H9 (cell line): ENCODE measurements around the gene G6PC1. TPM values are rescaled to one million over a fixed set of nuclear protein-coding genes. Genes with fewer than 3 reads are reported as not detected.
A peak's percentile ranks its signal among the peaks of the same experiment; 100 is the strongest.

Experiments used
- DNase-seq: peaks from one replicate; pipeline ENCODE4 v3.0.0-alpha.2; 2017
- H2AFZ ChIP-seq: one replicate; pipeline ENCODE4 v1.6.1; 2013; ENCODE audit warnings: mild to moderate bottlenecking, low read length, control low read depth, moderate library complexity
- H2AK5ac ChIP-seq: 2 replicates; pipeline ENCODE4 v1.6.1; 2013; ENCODE audit warnings: low read length, control low read depth, mixed read lengths; ENCODE audit not compliant: insufficient read length
- H2BK120ac ChIP-seq: one replicate; pipeline ENCODE4 v1.6.1; 2013; ENCODE audit warnings: low read depth, mild to moderate bottlenecking, low read length, control low read depth, inconsistent platforms; ENCODE audit not compliant: poor library complexity, severe bottlenecking
- H2BK12ac ChIP-seq: 2 replicates; pipeline ENCODE4 v1.6.1; 2013; ENCODE audit warnings: low read length, control low read depth, mixed read lengths, low read depth; ENCODE audit not compliant: insufficient read length
- H2BK15ac ChIP-seq: 2 replicates; pipeline ENCODE4 v1.6.1; 2013; ENCODE audit warnings: low read depth, low read length, control low read depth
- H2BK20ac ChIP-seq: one replicate; pipeline ENCODE4 v1.6.1; 2013; ENCODE audit warnings: low read depth, mild to moderate bottlenecking, low read length, control low read depth, inconsistent platforms; ENCODE audit not compliant: poor library complexity, severe bottlenecking
- H2BK5ac ChIP-seq: 2 replicates; pipeline ENCODE4 v1.6.1; 2013; ENCODE audit warnings: low read length, control low read depth, mixed read lengths; ENCODE audit not compliant: insufficient read length
- H3K14ac ChIP-seq: 2 replicates; pipeline ENCODE4 v1.6.1; 2013; ENCODE audit warnings: low read length, control low read depth; ENCODE audit not compliant: insufficient read depth
- H3K18ac ChIP-seq: 2 replicates; pipeline ENCODE4 v1.6.1; 2013; ENCODE audit warnings: low read depth, mild to moderate bottlenecking, mixed read lengths, low read length, control low read depth; ENCODE audit not compliant: insufficient read length
- H3K23ac ChIP-seq: 2 replicates; pipeline ENCODE4 v1.6.1; 2013; ENCODE audit warnings: low read length, control low read depth, mixed read lengths, low read depth; ENCODE audit not compliant: insufficient read length
- H3K23me2 ChIP-seq: 2 replicates; pipeline ENCODE4 v1.6.1; 2013; ENCODE audit warnings: low read depth, mild to moderate bottlenecking, mixed read lengths, low read length, control low read depth; ENCODE audit not compliant: insufficient read length, poor library complexity, severe bottlenecking
- H3K27ac ChIP-seq: 2 replicates; pipeline ENCODE4 v1.5.1; 2013; ENCODE audit warnings: low read length, control low read depth, mixed read lengths, low read depth; ENCODE audit not compliant: insufficient read length
- H3K27me3 ChIP-seq: 2 replicates; pipeline ENCODE4 v1.6.1; 2013; ENCODE audit warnings: low read length, control low read depth, inconsistent platforms; ENCODE audit not compliant: insufficient read depth
- H3K4ac ChIP-seq: 2 replicates; pipeline ENCODE4 v1.6.1; 2013; ENCODE audit warnings: low read depth, mild to moderate bottlenecking, control low read depth, inconsistent platforms, low read length, moderate library complexity
- H3K4me1 ChIP-seq: 2 replicates; pipeline ENCODE4 v1.6.1; 2013; ENCODE audit warnings: low read length, control low read depth, inconsistent platforms; ENCODE audit not compliant: insufficient read depth
- H3K4me2 ChIP-seq: 2 replicates; pipeline ENCODE4 v1.6.1; 2013; ENCODE audit warnings: low read length, control low read depth, mixed read lengths; ENCODE audit not compliant: insufficient read length, insufficient read depth
- H3K56ac ChIP-seq: 2 replicates; pipeline ENCODE4 v1.6.1; 2013; ENCODE audit warnings: low read depth, mild to moderate bottlenecking, mixed read lengths, low read length, control low read depth; ENCODE audit not compliant: insufficient read length
- H3K79me1 ChIP-seq: 2 replicates; pipeline ENCODE4 v1.6.1; 2013; ENCODE audit warnings: low read depth, mild to moderate bottlenecking, moderate library complexity, low read length, control low read depth, inconsistent platforms; ENCODE audit not compliant: insufficient read depth, poor library complexity, severe bottlenecking
- H3K79me2 ChIP-seq: 2 replicates; pipeline ENCODE4 v1.6.1; 2013; ENCODE audit warnings: low read length, control low read depth, inconsistent platforms; ENCODE audit not compliant: insufficient read depth
- H3K9ac ChIP-seq: 2 replicates; pipeline ENCODE4 v1.6.1; 2013; ENCODE audit warnings: low read length, control low read depth, mixed read lengths; ENCODE audit not compliant: insufficient read length; ENCODE audit errors: extremely low read depth
- H3K9me3 ChIP-seq: one replicate; pipeline ENCODE4 v1.6.1; 2013; ENCODE audit warnings: low read depth, low read length, inconsistent platforms; ENCODE audit not compliant: control insufficient read depth
- H3T11ph ChIP-seq: one replicate; pipeline ENCODE4 v1.6.1; 2013; ENCODE audit warnings: mild to moderate bottlenecking, low read length, control low read depth, inconsistent platforms
- H4K20me1 ChIP-seq: one replicate; pipeline ENCODE4 v1.6.1; 2013; ENCODE audit not compliant: control insufficient read depth, insufficient read length, insufficient read depth
- H4K5ac ChIP-seq: 2 replicates; pipeline ENCODE4 v1.6.1; 2013; ENCODE audit warnings: low read depth, mild to moderate bottlenecking, mixed read lengths, low read length, control low read depth; ENCODE audit not compliant: insufficient read length
- H4K8ac ChIP-seq: replicated peaks from 2 replicates; pipeline ENCODE4 v1.6.1; 2013; ENCODE audit warnings: low read length, control low read depth, mixed read lengths, low read depth; ENCODE audit not compliant: insufficient read length
- H4K91ac ChIP-seq: 2 replicates; pipeline ENCODE4 v1.6.1; 2013; ENCODE audit warnings: low read depth, mild to moderate bottlenecking, moderate library complexity, mixed read lengths, low read length, control low read depth; ENCODE audit not compliant: insufficient read length
- H3K27ac Mint-ChIP-seq, 3 experiments: 2 replicates in 2 of 3; 3 replicates in 1 of 3; pipeline ENCODE4 v1.8.0; 2020 to 2021; ENCODE audit warnings: mixed read lengths in 3 of 3, mild to moderate bottlenecking in 1 of 3, moderate library complexity in 1 of 3
- H3K27me3 Mint-ChIP-seq: 2 replicates; pipeline ENCODE4 v1.8.0; 2021; ENCODE audit warnings: low read depth, mild to moderate bottlenecking, moderate library complexity, mixed read lengths
- H3K36me3 Mint-ChIP-seq, 3 experiments: 2 replicates in 2 of 3; 3 replicates in 1 of 3; pipeline ENCODE4 v1.8.0; 2020 to 2021; ENCODE audit warnings: low read depth in 3 of 3, mixed read lengths in 3 of 3; ENCODE audit not compliant: insufficient read depth in 1 of 3
- H3K4me1 Mint-ChIP-seq, 2 experiments: 2 replicates each; pipeline ENCODE4 v1.8.0; 2020; ENCODE audit warnings: mixed read lengths in 2 of 2
- H3K4me3 Mint-ChIP-seq, 2 experiments: 2 replicates in 1 of 2; 3 replicates in 1 of 2; pipeline ENCODE4 v1.8.0; 2020 to 2021; ENCODE audit warnings: mild to moderate bottlenecking in 2 of 2, mixed read lengths in 2 of 2, moderate library complexity in 1 of 2
- H3K9me3 Mint-ChIP-seq, 2 experiments: 2 replicates in 1 of 2; 3 replicates in 1 of 2; pipeline ENCODE4 v1.8.0; 2020; ENCODE audit warnings: mild to moderate bottlenecking in 2 of 2, mixed read lengths in 2 of 2, moderate library complexity in 1 of 2
- CTCF ChIP-seq: fragments of 200-600 bp; sonication (generic); conservative IDR thresholded peaks from 3 replicates; pipeline ENCODE4 v1.8.0; 2021; ENCODE audit warnings: antibody characterized with exemption, mild to moderate bottlenecking
- WGBS: extraction: QIAGEN DNeasy Blood & Tissue Kit; methylation state at CpG from one replicate; pipeline ENCODE4 v1.1.7; 2013; ENCODE audit warnings: missing lambda C conversion rate, low lambda C conversion rate, mixed read lengths; ENCODE audit not compliant: insufficient read length; ENCODE audit errors: extremely low coverage; 5-methylcytosine and 5-hydroxymethylcytosine counted together
- total RNA-seq: library from RNA; stranded (reverse); gene quantifications from 2 replicates; pipeline ENCODE4 v1.2.1, GENCODE V29; 2021

The G6PC1 gene
- total RNA-seq, 1 experiment from 2014 or later, result not detected

- no peak overlapping the region for H3K23ac ChIP-seq
- no peak overlapping the region for H3K9ac ChIP-seq
- WGBS, result no CpG with 5 or more reads among the region's 10 CpGs
- H3K36me3 Mint-ChIP-seq, result no peaks in the 10 kb centered on the region
- no peaks in the 10 kb centered on the region for H3K23me2 ChIP-seq
- H3K79me1 ChIP-seq, result no peaks in the 10 kb centered on the region
- no peaks in the 10 kb centered on the region for H4K20me1 ChIP-seq
- no peaks in the 10 kb centered on the region for H3K27me3 ChIP-seq
- H3K4me1 ChIP-seq, result no peaks in the 10 kb centered on the region; the same call in 1 of the 2 replicates
- no peak overlapping the region for H3K18ac ChIP-seq
- no peak for TF ChIP-seq CTCF
- no peak overlapping the region for H2BK15ac ChIP-seq
- peaks cover 6% of the 10 kb centered on the region for H3K27me3 Mint-ChIP-seq
- H3K27ac Mint-ChIP-seq, result peak overlapping the region; percentile 86 to 97 (median 95)
- no peak overlapping the region for H2BK120ac ChIP-seq
- H3K4ac ChIP-seq, result no peak overlapping the region
- H4K5ac ChIP-seq, result no peak overlapping the region
- H3K14ac ChIP-seq, result no peak overlapping the region
- H3K4me2 ChIP-seq, result no peak overlapping the region
- no peak overlapping the region for H4K91ac ChIP-seq
- H3T11ph ChIP-seq, result no peak overlapping the region
- no peak overlapping the region for H2BK5ac ChIP-seq
- H2BK12ac ChIP-seq, result no peak overlapping the region
- no peak overlapping the region for H2BK20ac ChIP-seq
- H2AK5ac ChIP-seq, result no peak overlapping the region
- no peaks in the 10 kb centered on the region for H3K9me3 Mint-ChIP-seq
- no peaks in the 10 kb centered on the region for H3K9me3 ChIP-seq
- DNase-seq, result peak; percentile 69
- H3K4me3 Mint-ChIP-seq, result no peak overlapping the region
- peaks cover 13 to 17% of the 10 kb centered on the region in 2 experiments for H3K4me1 Mint-ChIP-seq
- H3K56ac ChIP-seq, result no peak overlapping the region
- H2AFZ ChIP-seq, result peak overlapping the region; percentile 75
- H3K79me2 ChIP-seq, result no peaks in the 10 kb centered on the region
- H4K8ac ChIP-seq, result no peak overlapping the region
- no peak overlapping the region for H3K27ac ChIP-seq
Measured at GRCh38 chr17:42891539-42892152, 9.0 kb upstream of the G6PC1 start.
